Bronchial smooth muscle cell (primary cell): Measurements from ENCODE around the gene RAB13. TPM values are rescaled to one million over a fixed set of nuclear protein-coding genes. Genes with fewer than 3 reads are reported as not detected.

Source experiments
- total RNA-seq: library from RNA; depleted of rRNA; stranded (reverse); fragments of >200 nt; gene quantifications from 2 replicates; pipeline ENCODE4 v1.2.1, GENCODE V29; 2014

RAB13 gene
- 146 and 222 TPM in 2 replicates for total RNA-seq

GRCh38 chr1:153985941-153986761 is at the start of gene RAB13:
Gene RAB13 (minus strand): TSS chr1:153986339. CDS start chr1:153986236, 103 bp downstream.

GRCh38 chr1:153990468-153991150 is 4.5 kb upstream of the RAB13 start, which contains the start of gene RPS27:
Gene RPS27 (plus strand): TSS chr1:153990762. CDS start chr1:153990797, 35 bp downstream.

DNA sequence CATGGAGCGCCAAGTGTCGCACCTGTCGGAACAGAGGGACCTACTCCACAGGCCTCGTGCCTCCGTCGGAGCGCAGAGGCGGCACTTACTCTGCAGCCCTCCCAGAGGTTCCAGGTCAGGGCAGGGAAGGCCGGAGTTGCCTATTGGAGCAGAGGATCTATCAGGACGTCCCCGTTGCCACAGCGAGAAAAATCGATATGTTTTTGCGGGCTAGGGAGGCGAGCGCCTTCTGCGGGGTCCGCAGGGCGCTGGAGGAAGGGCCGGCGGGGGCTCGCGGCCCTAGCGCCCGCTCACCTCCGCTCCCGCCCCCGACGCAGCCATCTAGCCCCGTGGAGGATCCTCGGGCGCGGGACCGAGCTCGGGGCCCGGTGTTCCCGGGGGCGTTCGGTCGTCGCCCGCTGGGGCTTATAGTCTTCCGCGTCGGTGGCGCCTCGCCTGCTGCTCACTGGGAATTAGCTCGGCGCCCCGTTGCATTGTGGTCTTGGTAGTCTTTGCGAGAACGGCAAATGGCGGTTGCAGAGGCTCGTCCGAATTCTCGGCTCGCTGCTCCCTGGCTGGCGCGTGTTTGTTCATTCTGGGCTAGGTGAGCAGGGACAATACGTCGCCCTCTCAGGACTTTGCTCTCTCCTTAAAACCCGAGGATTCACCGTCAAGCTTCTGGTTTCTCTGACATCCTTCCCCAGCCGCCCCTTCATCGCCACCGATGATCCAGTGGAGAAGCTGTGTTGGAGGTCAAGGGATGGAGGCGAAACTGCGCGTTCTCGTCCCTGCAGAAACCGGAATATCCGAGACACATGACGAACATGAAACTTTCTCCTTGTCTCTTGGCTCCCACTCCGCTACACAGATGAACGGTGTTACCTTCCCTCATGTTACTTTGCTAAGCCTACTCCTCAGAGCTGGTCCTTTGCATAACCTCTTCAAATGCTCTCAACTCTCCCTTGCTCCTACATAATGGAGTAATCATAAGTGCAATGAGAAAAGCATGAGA is 8.6 kb downstream of the RAB13 start, which contains the start of gene JTB:
TSS of gene JTB (minus strand) at position 425 of the 991 bp plus-strand sequence. CDS start at position 3, 422 bp downstream.

DNA sequence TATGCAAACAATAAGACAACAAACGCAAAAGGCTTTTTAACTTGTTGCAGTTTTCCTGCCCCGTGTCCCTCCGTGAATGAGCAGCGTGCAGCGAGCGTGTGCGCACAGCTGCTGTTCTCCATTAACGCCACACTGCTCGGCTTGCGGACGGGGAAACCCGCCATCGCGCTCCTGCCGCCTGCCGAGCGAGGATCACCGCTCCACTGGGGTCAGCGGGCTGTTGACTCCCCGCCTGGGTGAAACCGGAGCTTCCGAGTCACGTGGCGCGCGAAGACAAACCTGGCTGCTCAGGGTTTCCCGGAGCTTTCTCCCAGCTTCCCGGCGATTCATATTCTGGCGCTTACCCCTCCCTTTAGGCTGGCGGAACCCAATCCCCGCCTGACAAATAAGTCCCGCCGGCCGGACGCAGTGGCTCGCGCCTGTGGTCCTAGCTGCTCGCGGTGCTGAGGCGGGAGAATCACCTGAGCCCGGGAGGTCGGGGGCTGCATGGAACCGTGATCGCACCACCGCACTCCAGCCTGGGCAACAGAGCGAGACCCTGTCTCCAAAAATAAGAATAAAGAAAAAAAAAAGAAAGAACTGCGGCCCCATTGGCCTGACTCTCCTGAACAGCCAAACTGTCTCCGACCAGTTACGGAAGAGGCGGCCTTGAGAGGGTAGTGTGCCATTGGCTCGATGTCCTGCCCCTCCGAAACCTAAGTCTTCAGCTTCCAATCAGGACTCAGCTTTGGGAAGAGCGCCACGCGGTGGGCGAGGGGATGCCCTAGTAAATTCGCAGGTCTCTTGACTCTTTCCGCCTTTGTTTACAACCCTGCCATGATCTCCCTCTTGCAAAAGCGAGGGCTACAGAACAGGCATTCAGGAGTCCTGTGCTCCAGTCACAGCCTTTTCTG is 18.8 kb downstream of the RAB13 start, which contains the start of gene CREB3L4:
TSS of gene CREB3L4 (plus strand) at position 796 of the 893 bp plus-strand sequence. CDS start 624 bp downstream, outside the sequence.

GRCh38 chr1:153963030-153963849 is 22.9 kb downstream of the RAB13 start, which contains the start of gene SLC39A1:
Gene SLC39A1 (minus strand): TSS chr1:153963537. CDS start chr1:153962715, 822 bp downstream.

DNA sequence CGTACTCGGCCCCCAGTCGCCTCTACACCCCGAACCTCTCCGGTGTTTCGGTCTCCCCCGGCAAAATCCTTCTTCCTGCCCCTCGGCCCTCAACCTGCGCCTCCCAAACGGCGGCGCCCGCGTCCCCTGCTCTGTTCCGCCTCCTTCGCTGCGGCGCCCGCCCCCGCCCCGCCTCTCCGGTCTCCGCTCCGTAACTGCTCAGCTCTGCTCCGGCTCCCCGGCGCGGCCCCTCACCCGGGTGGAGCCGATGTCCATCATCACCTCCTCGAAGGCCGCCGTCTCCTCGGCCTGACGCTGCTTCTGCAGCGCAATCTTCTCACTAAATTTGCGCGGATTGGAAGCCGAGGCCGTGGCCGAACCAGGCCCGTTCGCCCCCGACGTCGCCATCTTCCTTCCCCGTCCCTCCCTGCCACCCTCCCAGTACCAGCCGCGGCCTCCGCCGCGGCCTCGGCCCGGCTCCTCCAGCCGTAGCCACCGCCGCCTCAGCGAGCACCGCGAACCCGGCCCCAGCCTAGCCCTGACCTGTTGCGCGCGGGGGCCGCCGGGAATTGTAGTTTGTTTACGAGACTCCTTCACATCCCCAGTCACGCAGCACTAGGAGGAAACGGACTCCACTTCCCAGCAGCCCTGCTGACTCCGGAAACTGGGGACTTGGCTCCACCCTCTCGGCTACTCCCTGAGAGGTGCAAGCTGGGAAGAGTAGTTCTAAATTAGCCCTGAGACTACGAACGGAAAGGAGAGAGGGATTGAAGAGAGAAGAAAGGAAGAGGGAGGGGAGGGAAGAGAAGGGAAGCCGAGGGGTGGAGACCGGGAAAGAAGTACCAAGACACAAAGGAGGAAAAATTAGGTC is 27.8 kb downstream of the RAB13 start, which contains the start of gene CRTC2:
TSS of gene CRTC2 (minus strand) at position 502 of the 850 bp plus-strand sequence. CDS start at position 387, 115 bp downstream.

GRCh38 chr1:153946622-153947241 is 39.4 kb downstream of the RAB13 start, which contains the start of gene DENND4B:
Gene DENND4B (minus strand): TSS chr1:153946718. CDS start chr1:153944374, 2,344 bp downstream.

Other genes starting within 250 kb of the RAB13 start
- 27.6 and 50.1 TPM in 2 replicates for gene SLC27A3, start 210.9 kb downstream of the RAB13 start, total RNA-seq
- 2.7 TPM in 2 replicates for gene GATAD2B, start 63.4 kb downstream of the RAB13 start, total RNA-seq
- gene DENND4B, start 39.6 kb downstream of the RAB13 start, total RNA-seq: 10.2 and 17.4 TPM in 2 replicates
- gene CRTC2, start 27.7 kb downstream of the RAB13 start, total RNA-seq: 2.7 TPM in 2 replicates
- 99.1 and 100 TPM in 2 replicates for gene SLC39A1, start 22.8 kb downstream of the RAB13 start, total RNA-seq
- 7.6 and 8.0 TPM in 2 replicates for gene CREB3L4, start 18.4 kb downstream of the RAB13 start, total RNA-seq
- gene JTB, start 8.7 kb downstream of the RAB13 start, total RNA-seq: 71.2 and 79.3 TPM in 2 replicates
- 1,101 and 2,078 TPM in 2 replicates for gene RPS27, start 4.4 kb upstream of the RAB13 start, total RNA-seq
- under 0.01 and 0.17 TPM in 2 replicates for gene NUP210L, start 168.7 kb upstream of the RAB13 start, total RNA-seq
- gene TPM3, start 205.8 kb upstream of the RAB13 start, total RNA-seq: 325 and 341 TPM in 2 replicates
- not detected in 2 replicates for gene CFAP141, start 220.0 kb upstream of the RAB13 start, total RNA-seq
- 49.8 TPM in 2 replicates for gene UBAP2L, start 234.6 kb upstream of the RAB13 start, total RNA-seq